HG03442 (cell line): Measurements from ENCODE around the gene AXIN1.
"Not testable (repeated sequence)": the region's sequence is repeated elsewhere in the genome, so short reads cannot be mapped to it uniquely, and the experiment has no call there.

Source experiments
- ATAC-seq: cut with Tn5 transposase; IDR thresholded peaks from one replicate; pipeline ENCODE4 v1.9.1; 2021; ENCODE audit warnings: mild to moderate bottlenecking, moderate library complexity; ENCODE audit not compliant: unreplicated experiment

Gene AXIN1

GRCh38 chr16:381012-381788 is 28.7 kb upstream of the AXIN1 start:
- ATAC-seq: peak; percentile 12

DNA sequence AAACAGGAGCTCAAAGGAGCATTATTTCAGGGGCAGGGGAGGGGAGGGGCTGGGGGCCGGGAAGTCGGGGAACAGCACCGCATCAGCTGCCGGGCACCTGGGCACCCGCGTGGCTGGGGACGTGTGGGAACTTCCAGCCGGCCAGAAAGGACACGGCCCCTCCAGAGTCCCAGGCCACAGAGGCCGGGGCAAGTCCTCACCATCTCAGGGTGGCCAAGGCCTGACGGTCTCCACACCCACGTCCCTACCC is 28.2 kb upstream of the AXIN1 start:
- no peak for ATAC-seq

DNA sequence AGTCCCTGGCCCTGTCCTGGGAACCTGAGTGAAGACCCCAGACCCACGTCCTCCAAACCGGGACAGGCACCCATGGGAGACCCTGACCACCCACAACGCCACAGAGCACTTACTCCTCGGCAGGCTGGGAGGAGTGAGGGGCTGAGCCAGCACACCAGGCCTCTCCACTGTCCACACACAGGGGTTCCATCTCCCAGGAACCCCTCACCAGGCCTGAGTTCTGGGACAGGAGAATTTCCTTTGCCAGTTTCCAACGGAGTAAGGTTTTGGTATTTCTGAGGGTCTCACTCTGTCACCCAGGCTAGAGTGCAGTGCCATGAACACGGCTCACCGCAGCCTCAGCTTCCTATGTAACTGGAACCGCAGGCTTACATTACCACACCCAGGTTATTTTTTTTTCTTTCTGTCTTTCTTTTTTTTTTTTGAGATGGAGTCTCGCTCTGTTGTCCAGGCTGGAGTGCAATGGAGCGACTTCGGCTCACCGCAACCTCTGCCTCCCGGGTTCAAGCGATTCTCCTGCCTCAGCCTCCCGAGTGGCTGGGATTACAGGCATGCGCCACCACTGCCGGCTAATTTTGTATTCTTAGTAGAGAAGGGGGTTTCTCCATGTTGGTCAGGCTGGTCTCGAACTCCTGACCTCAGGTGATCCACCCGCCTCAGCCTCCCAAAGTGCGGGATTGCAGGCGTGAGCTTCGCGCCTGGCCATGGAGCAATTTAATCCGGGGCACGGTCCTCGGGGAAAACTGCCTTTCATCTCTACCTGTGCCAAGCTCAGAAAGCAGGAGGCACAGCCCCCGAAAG is 27.6 kb upstream of the AXIN1 start:
- ATAC-seq: no peak

GRCh38 chr16:379183-379960 is 26.8 kb upstream of the AXIN1 start:
- ATAC-seq: no peak

- no peak for ATAC-seq
Observed at GRCh38 chr16:378821-379182, 26.3 kb upstream of the AXIN1 start.

DNA sequence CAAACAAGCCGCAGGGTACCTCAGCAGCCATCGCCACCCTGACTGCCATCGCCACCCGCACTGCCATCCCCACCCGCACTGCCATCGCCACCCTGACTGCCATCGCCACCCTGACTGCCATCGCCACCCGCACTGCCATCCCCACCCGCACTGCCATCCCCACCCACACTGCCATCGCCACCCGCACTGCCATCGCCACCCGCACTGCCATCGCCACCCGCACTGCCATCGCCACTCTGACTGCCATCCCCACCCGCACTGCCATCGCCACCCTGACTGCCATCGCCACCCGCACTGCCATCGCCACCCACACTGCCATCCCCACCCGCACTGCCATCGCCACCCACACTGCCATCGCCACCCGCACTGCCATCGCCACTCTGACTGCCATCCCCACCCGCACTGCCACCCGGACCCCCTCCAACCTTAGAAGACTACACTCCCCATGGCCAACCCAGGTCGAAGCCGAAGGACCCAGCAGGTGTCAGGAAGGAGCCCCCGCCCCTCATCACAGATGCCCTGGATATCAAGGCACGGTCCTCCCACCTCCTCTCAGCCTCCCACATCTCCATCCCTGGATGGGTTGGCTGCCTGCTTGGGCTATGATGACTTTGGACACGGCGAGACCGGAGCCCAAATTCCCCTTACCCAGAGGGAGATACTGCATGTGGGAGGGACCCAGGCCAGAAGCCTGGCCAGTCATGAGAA is 25.7 kb upstream of the AXIN1 start:
- ATAC-seq: not testable (repeated sequence)

DNA sequence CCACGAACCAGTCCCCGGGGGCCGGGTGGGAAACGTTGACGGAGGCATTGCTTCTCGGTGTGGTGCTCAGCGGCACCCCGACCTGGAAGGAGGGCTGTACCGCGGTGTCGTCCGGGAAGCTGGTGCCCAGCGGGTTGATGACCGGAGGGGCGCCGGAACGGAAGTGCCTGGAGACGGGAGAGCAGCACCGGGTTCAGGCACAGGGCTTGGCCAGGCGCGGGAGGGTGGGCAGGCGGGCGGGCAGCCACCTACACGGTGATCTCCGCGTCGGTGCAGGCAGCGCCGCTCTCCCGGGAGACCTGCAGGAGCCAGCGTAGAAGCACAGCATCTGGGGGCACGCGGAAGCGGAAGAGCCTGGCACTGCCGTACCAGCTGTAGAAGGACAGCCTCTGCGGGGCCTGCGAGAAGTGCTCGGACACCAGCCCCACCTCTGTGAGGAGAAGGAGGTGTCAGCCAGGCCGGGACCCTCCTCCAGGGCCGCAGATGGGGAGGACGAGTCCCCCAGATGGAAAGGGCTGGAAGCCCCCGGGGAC is 25.0 kb upstream of the AXIN1 start:
- ATAC-seq: no peak

GRCh38 chr16:376817-377418 is 24.4 kb upstream of the AXIN1 start:
- ATAC-seq: no peak

DNA sequence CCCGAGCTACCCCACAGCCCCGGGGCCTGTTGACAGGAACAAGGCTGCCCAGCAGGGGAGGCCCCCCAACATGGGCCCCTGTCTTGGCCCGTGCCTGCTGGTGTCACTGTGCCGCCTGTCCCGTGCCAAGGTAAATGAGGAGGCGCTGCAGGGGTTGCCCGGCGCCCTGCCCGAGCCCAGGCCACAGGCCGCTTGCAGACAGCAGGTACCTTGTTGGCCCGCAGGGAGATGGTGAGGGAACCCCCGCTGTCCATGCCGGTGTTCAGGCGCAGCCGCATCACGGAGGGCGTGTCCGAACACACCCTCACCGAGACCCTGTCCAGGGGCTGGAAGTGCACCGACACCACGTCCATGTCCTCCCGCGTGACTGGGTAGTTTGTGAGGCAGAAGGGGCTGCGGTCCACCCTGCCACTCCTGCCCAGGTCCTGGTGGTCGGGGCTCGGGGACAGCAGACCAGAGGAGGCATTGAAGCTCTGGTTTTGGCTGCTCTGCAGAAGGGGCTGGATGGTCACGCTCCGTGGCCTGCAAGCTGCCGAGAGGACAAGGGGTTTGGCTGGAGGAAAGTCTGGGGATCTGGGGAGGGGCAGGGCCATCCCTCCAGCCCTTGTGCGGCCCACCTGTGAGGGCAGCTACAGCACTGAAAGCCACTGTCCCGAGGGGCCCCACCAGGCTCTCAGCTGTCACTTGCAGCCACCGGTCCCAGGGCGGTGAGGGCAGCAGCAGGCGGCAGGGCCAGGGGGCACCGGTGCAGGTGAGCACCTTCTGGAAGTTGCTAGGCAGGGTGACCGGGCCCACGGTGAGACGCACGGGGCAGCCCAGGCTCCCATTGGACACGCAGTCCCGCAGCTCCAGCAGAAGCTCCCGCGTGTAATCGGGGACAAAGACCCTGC is 23.6 kb upstream of the AXIN1 start:
- no peak for ATAC-seq

GRCh38 chr16:375212-375611 is 22.7 kb upstream of the AXIN1 start:
- no peak for ATAC-seq

DNA sequence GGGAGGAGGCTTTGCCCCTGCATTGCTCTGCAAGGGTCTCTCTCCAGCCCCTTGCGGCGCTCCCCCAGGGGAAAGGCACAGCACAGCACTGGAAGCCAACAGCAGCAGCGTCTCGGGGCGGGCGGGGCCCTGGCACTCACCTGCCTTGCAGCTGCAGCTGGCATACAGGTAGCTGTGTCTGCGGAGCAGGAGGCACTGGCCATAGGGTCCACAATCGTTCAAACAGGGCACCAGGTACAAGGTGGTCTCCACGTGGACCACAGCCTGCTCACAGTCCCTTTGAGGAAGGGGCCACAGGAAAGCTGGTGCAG is 22.0 kb upstream of the AXIN1 start:
- no peak for ATAC-seq

DNA sequence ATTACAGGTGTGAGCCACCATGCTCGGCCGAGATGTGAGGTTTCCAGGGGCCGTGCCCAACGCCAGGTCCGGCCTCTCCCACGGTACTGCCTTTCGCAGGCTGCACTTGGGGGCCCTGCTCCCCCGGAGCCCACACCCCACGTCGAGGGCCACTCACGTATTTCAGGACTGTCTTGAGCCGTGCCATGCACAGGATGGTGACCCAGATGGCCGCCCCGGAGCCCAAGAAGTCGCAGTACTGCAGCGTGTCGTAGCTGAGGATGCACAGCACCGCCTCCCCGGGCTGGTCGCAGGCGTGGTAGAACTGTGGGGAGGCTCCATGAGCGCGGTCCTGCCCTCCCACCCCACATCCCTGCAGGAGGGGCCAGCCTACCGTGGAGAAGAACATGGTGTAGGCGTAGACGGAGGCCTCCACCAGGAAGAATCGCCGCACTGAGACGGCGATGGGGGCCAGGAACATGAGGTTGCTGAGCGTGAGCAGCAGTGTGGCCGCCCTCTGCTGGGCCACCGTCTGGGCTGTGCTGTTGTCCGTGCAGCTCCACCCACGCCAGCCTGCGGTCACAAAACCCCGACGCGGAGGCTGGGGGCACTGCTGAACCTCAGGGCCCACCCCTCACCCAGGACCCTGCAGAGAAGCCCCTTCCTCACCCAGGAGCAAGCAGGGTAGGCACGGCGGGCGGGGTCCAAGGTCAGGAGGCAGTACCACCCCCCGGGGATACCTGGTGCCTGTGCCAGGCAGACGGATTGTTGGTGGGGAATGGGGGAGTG is 21.5 kb upstream of the AXIN1 start:
- ATAC-seq: no peak

GRCh38 chr16:373020-373598 is 20.6 kb upstream of the AXIN1 start:
- ATAC-seq: no peak

DNA sequence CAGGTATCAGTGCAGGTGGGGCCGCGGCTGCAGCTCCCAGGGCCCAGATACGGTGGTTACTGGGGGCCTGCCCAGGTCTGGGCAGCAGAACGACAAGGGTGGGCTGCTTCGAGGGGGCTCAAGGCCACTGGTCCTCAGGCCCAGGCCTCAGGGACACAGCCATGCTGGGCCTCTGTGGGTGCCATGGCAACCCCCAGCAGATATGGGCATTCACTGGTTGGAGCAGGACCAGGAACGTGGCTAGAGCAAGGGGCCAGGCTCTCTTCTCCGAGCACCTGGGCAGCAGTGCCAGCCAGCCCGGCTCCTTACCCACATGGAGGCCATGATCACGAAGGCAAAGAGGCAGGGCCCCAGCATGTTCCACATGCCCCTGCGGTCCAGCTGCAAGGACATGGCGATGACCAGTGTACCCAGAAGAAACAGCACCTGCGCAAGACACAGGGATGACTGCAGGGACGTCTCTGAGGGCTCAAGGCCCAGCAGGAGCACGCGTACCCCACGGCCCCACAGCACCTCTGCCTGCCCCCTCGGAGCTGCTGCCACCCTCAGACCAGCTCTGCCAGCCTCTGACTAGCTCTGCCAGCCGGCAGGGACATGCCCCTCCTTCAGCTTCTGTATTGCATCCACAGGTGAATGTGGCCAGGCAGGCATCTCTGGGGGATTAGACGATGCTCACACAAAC is 19.9 kb upstream of the AXIN1 start:
- no peak for ATAC-seq

GRCh38 chr16:371515-372301 is 19.2 kb upstream of the AXIN1 start:
- ATAC-seq: no peak

DNA sequence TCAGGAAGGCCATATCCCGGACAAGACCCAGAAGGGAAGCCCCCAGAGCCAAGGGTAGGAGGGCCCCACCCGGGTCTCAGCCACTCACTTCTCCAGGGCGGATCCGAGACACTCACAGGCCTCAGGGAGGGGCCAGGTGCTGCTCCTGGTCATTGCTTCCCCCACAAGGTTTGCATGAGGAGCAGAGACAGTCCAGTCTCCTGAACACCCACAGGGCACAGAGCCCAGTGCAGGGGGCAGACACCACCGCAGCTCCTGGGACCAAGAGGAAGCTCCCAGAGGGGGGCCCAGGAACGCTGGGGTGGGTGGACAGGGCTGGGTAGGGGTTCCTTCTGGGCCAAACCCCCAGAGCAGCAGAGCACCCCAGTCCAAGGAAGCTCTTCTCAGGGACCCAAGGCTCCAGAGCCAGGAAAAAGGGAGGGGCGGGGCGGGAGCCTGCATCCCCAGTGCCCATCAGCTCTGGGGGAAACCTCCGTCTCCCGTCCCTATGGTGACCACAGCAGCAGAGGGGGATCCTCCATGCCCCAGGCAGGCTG is 18.5 kb upstream of the AXIN1 start:
- no peak for ATAC-seq

DNA sequence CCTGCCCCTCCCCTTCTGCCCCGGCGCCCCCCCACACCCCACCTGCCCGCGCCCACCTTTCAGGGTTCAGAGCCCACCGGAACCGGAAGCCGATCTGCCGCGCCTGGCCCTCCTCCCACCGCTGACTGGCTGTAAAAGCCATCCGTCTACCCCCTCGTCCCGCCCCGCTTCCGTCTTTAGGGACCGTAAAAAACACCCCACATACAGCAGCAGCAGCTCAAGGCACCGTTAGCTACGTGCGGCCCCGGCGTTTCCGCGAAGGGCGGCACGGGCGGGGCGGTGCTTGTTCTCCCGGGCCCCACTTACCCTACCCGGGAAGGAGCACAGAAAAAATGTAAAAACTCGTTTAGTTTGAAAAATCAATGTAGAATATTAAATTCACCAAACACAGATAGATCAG is 17.9 kb upstream of the AXIN1 start, which contains the start of gene MRPL28:
TSS of gene MRPL28 (minus strand) at position 96 of the 400 bp plus-strand sequence. CDS start 320 bp downstream, outside the sequence.
- peak; percentile 87 for ATAC-seq
